Activated T-helper 1 cell treated with anti-CD3 and anti-CD28 coated beads, Interleukin-12 subunit alpha, Interleukin-12 subunit beta, Interleukin-2, Interleukin-4 antibody, amounts not matched to agents 30 ng/mL and 10 ng/mL and 1 ng/mL, durations not matched to agents 14 hours and 24 hours and 36 hours (primary cell): ENCODE measurements around the gene SCIN. TPM values are rescaled to one million over a fixed set of nuclear protein-coding genes. Genes with fewer than 3 reads are reported as not detected.

Experiments used
- DNase-seq: peaks from one replicate; pipeline ENCODE4 v3.0.0; 2021; ENCODE audit warnings: low spot score
- H3K27ac Mint-ChIP-seq: one replicate; pipeline ENCODE4 v1.8.0; 2021; ENCODE audit warnings: mild to moderate bottlenecking, mixed read lengths
- H3K27me3 Mint-ChIP-seq: one replicate; pipeline ENCODE4 v1.8.0; 2022; ENCODE audit warnings: mild to moderate bottlenecking, moderate library complexity, mixed read lengths; ENCODE audit not compliant: insufficient read depth
- H3K36me3 Mint-ChIP-seq: one replicate; pipeline ENCODE4 v1.8.0; 2021; ENCODE audit warnings: low read depth, mixed read lengths
- H3K4me1 Mint-ChIP-seq: one replicate; pipeline ENCODE4 v1.8.0; 2021; ENCODE audit warnings: low read depth, mixed read lengths
- H3K4me3 Mint-ChIP-seq: one replicate; pipeline ENCODE4 v1.8.0; 2021; ENCODE audit warnings: mild to moderate bottlenecking, moderate library complexity, mixed read lengths
- H3K9me3 Mint-ChIP-seq: one replicate; pipeline ENCODE4 v1.8.0; 2021; ENCODE audit warnings: mixed read lengths
- intact Hi-C: fragments of 100-400 bp; cut with micrococcal nuclease; formaldehyde crosslinking; loops from one replicate; pipeline ENCODE4 v1.15.1; 2024
- total RNA-seq: library from RNA; stranded (reverse); gene quantifications from 2 replicates; pipeline ENCODE4 v1.2.3, GENCODE V29; 2022

Gene SCIN
- total RNA-seq, 1 donor from 2014 or later: not detected

GRCh38 chr7:12573885-12574284, 3.4 kb downstream of the SCIN start:
- H3K27ac Mint-ChIP-seq: no peak overlapping the region
- H3K9me3 Mint-ChIP-seq: no peaks in the 10 kb centered on the region
- no peaks in the 10 kb centered on the region for H3K36me3 Mint-ChIP-seq

GRCh38 chr7:12578930-12579640, 8.6 kb downstream of the SCIN start:
- H3K4me1 Mint-ChIP-seq: no peaks in the 10 kb centered on the region
- no peak overlapping the region for H3K27ac Mint-ChIP-seq
- no peaks in the 10 kb centered on the region for H3K9me3 Mint-ChIP-seq
- H3K36me3 Mint-ChIP-seq: no peaks in the 10 kb centered on the region
- peaks cover 37% of the 10 kb centered on the region for H3K27me3 Mint-ChIP-seq
- no peak overlapping the region for H3K4me3 Mint-ChIP-seq
- intact Hi-C loops: no loop called here
- no peak for DNase-seq

More at GRCh38 chr7:12573885-12574284, 3.4 kb downstream of the SCIN start:
- intact Hi-C loops: no loop called here
- Mint-ChIP-seq H3K4me1 (peaks cover 11% of the 10 kb centered on the region), H3K4me3 (no peak overlapping the region), H3K27me3 (peaks cover 70% of the 10 kb centered on the region)
- DNase-seq: no peak

DNA sequence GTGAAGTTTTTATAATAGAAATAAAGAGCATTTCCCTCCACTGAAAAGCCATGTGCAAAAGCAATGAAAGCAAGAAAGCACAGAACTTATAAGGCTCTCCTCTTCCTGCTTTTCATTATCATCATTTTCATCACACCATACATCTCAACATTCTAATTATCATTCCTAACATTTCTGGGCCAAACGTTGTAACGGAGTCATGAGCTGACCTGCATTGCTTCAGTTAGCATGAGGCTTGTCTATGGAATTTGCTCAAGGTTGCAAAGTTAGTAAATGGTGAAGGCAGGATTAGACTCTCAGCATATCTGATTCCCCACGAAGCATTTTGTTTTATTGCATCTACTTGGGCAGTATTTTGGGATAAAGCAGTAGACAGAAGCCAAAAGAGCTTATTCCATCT, 11.4 kb downstream of the SCIN start:
- H3K4me1 Mint-ChIP-seq: no peaks in the 10 kb centered on the region
- no peak overlapping the region for H3K4me3 Mint-ChIP-seq
- intact Hi-C loops: no loop called here
- no peak for DNase-seq
- H3K36me3 Mint-ChIP-seq: no peaks in the 10 kb centered on the region
- no peaks in the 10 kb centered on the region for H3K9me3 Mint-ChIP-seq
- H3K27me3 Mint-ChIP-seq: peaks cover 25% of the 10 kb centered on the region
- no peak overlapping the region for H3K27ac Mint-ChIP-seq

DNA sequence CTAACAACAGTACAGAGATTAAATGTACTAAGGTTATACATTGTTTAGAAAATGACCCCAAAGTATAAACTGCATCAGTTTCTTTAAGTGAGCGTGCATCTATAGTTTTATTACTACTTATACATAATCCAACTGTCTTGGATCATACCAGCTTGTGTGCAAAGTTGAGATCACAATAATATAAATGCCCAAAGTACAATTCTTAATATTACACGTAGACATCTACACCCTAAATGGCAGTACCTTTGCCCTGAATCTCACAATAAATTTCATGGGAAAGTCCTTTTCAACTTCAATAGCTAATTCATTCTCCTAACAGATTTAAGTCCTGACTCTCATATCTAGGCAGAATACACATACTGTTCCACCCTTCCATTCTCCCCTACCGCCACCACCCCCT, 11.8 kb downstream of the SCIN start:
- intact Hi-C loops: no loop called here
- no peaks in the 10 kb centered on the region for H3K36me3 Mint-ChIP-seq
- no peaks in the 10 kb centered on the region for H3K4me1 Mint-ChIP-seq
- no peak overlapping the region for H3K4me3 Mint-ChIP-seq
- H3K27me3 Mint-ChIP-seq: peaks cover 20% of the 10 kb centered on the region
- H3K9me3 Mint-ChIP-seq: no peaks in the 10 kb centered on the region
- no peak for DNase-seq
- H3K27ac Mint-ChIP-seq: no peak overlapping the region

DNA sequence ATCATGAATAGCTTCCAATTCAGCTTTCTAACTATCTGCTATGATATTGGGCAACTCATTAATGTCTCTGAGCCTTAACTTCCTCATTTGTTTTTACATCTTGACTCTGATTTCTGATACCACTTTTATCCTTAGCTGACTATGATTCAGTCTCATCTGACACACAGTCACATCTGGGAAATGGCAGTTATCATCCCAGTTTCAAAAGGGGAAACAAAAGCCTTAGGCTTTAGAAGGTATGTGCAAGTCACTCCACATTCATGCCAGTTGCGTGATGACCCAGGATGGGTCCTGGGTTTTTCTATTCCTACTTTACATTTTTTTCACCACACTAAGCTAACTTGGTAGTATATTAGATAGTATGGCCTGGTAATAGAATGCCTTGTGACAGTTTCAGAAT, 12.7 kb downstream of the SCIN start:
- intact Hi-C loops: no loop called here
- Mint-ChIP-seq H3K36me3 (no peaks in the 10 kb centered on the region), H3K9me3 (no peaks in the 10 kb centered on the region), H3K4me1 (no peaks in the 10 kb centered on the region), H3K4me3 (no peak overlapping the region), H3K27ac (no peak overlapping the region), H3K27me3 (peaks cover 16% of the 10 kb centered on the region)
- no peak for DNase-seq

DNA sequence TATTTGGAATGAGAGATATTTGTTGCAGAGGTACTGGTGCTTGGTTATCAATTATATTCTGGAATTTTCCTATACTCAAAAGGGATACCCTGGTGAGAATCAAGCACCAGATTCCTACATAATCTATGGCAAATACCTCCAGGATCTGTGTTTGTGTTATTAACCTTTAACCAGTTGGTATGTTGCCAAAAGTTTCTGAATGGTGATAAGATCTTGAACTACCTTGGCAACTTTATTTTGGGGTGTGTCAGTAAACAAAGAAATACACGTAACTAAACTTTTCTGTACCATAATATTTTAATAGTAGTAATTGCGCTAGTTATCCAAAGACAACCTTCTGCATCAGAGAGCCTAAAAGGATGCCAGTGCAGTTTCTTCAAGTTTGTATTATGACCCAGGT, 13.4 kb downstream of the SCIN start:
- DNase-seq: no peak
- Mint-ChIP-seq H3K4me3 (no peak overlapping the region), H3K27ac (no peak overlapping the region), H3K9me3 (no peaks in the 10 kb centered on the region), H3K4me1 (no peaks in the 10 kb centered on the region), H3K27me3 (peaks cover 12% of the 10 kb centered on the region), H3K36me3 (no peaks in the 10 kb centered on the region)
- intact Hi-C loops: no loop called here

GRCh38 chr7:12584930-12585329, 14.4 kb downstream of the SCIN start:
- H3K4me3 Mint-ChIP-seq: no peak overlapping the region
- intact Hi-C loops: no loop called here
- H3K36me3 Mint-ChIP-seq: no peaks in the 10 kb centered on the region
- no peak for DNase-seq
- no peaks in the 10 kb centered on the region for H3K4me1 Mint-ChIP-seq
- H3K9me3 Mint-ChIP-seq: no peaks in the 10 kb centered on the region
- peaks cover 10% of the 10 kb centered on the region for H3K27me3 Mint-ChIP-seq
- H3K27ac Mint-ChIP-seq: no peak overlapping the region

GRCh38 chr7:12586271-12586670, 15.8 kb downstream of the SCIN start:
- Mint-ChIP-seq H3K4me1 (no peaks in the 10 kb centered on the region), H3K27me3 (peaks cover 7% of the 10 kb centered on the region), H3K9me3 (no peaks in the 10 kb centered on the region), H3K27ac (no peak overlapping the region), H3K4me3 (no peak overlapping the region), H3K36me3 (no peaks in the 10 kb centered on the region)
- intact Hi-C loops: no loop called here
- no peak for DNase-seq

DNA sequence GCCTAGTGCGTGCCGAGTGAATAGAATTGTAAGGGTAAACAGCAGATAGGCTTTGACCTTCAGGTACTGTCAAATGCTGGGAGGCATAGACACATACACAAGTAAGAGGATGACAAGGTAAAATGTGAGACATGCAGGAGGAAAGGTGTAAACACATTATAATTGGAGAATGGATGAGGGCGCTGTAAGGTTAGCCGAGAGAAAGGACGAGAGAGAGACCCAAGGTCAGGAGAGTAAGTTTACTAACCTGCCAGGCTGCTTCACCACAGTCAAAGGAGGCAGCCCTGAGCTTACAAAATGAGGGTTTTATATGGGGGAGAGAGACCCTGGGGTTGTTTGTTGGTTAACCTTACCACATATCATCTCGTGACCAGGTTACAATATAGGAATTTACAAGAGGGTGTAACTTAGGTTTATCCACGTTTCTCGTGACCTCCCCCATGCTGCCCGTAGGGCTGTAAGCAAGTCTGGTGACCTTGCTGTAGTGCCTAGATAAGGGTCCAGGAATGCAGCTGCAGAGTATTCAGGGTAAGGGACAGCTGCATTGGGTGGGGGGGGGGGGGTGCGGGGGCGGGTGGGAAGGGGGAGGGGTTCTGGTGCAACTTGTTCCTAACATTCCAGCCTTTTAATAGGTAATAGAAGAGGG, 17.9 kb downstream of the SCIN start:
- Mint-ChIP-seq H3K9me3 (no peaks in the 10 kb centered on the region), H3K4me3 (no peak overlapping the region), H3K27ac (no peak overlapping the region), H3K4me1 (no peaks in the 10 kb centered on the region), H3K36me3 (no peaks in the 10 kb centered on the region), H3K27me3 (peaks cover 7% of the 10 kb centered on the region)
- DNase-seq: no peak
- intact Hi-C loops: no loop called here

- Mint-ChIP-seq H3K27ac (no peak overlapping the region), H3K36me3 (no peaks in the 10 kb centered on the region), H3K9me3 (no peaks in the 10 kb centered on the region), H3K27me3 (peaks cover 7% of the 10 kb centered on the region), H3K4me3 (no peak overlapping the region), H3K4me1 (no peaks in the 10 kb centered on the region)
- DNase-seq: no peak
- intact Hi-C loops: no loop called here
Measured at GRCh38 chr7:12590559-12590958, 20.0 kb downstream of the SCIN start.

DNA sequence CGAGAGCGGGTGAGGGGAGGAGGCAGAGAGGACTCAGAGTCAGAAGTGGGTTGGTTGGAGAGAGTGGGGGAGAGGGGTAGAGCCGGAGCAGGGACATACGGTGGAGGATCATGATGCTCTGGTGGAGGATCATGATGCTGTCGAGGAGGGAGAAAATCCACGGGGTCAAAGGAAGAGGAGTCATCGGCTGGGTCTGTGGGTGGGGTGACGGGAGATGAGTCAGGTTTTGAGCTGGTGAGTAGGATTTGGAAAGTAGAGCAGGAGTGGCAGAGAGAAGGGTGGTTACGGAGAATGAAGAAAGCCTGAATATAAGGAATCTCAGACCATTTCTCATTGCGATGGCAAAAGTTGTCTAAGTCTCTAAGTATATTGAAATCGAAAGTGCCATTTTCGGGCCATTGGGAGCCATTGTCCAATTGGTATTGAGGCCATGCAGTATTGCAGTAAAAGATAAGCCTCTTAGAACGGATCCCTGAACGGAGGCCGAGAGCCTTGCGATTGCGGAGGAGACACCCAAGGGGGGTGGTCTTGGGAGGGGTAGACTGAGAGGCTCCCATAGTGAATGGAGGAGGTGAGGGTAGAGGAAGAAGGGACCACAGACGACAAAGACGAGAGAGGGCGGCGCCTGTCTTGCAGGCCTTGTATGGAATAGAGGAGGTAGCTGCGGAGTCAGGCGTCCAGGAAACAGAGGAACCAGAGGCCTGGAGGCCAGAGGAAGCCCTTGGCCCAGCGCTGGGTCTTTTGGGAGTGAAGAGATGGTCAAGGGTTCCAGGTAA, 23.8 kb downstream of the SCIN start:
- Mint-ChIP-seq H3K9me3 (no peaks in the 10 kb centered on the region), H3K27me3 (no peaks in the 10 kb centered on the region), H3K4me1 (no peaks in the 10 kb centered on the region), H3K4me3 (no peak overlapping the region), H3K27ac (no peak overlapping the region), H3K36me3 (no peaks in the 10 kb centered on the region)
- intact Hi-C loops: no loop called here
- no peak for DNase-seq

GRCh38 chr7:12595148-12595547, 24.6 kb downstream of the SCIN start:
- Mint-ChIP-seq H3K27me3 (no peaks in the 10 kb centered on the region), H3K4me3 (no peak overlapping the region), H3K4me1 (no peaks in the 10 kb centered on the region), H3K36me3 (no peaks in the 10 kb centered on the region), H3K27ac (no peak overlapping the region), H3K9me3 (no peaks in the 10 kb centered on the region)
- no peak for DNase-seq
- intact Hi-C loops: no loop called here

- no peaks in the 10 kb centered on the region for H3K27me3 Mint-ChIP-seq
Measured at GRCh38 chr7:12596225-12596790, 25.8 kb downstream of the SCIN start.

More at GRCh38 chr7:12596225-12596790, 25.8 kb downstream of the SCIN start:
- H3K27ac Mint-ChIP-seq: no peak overlapping the region
- no peaks in the 10 kb centered on the region for H3K36me3 Mint-ChIP-seq
- no peak for DNase-seq
- H3K4me3 Mint-ChIP-seq: no peak overlapping the region
- intact Hi-C loops: no loop called here
- no peaks in the 10 kb centered on the region for H3K4me1 Mint-ChIP-seq
- H3K9me3 Mint-ChIP-seq: no peaks in the 10 kb centered on the region
